Inflammatory macrophage treated with lipopolysaccharide for 4 hours (primary cell): ENCODE measurements around the gene MAPK4.

Source experiments
- DNase-seq: peaks from one replicate; pipeline ENCODE4 v3.0.0-alpha.2; 2020

Gene MAPK4

DNA sequence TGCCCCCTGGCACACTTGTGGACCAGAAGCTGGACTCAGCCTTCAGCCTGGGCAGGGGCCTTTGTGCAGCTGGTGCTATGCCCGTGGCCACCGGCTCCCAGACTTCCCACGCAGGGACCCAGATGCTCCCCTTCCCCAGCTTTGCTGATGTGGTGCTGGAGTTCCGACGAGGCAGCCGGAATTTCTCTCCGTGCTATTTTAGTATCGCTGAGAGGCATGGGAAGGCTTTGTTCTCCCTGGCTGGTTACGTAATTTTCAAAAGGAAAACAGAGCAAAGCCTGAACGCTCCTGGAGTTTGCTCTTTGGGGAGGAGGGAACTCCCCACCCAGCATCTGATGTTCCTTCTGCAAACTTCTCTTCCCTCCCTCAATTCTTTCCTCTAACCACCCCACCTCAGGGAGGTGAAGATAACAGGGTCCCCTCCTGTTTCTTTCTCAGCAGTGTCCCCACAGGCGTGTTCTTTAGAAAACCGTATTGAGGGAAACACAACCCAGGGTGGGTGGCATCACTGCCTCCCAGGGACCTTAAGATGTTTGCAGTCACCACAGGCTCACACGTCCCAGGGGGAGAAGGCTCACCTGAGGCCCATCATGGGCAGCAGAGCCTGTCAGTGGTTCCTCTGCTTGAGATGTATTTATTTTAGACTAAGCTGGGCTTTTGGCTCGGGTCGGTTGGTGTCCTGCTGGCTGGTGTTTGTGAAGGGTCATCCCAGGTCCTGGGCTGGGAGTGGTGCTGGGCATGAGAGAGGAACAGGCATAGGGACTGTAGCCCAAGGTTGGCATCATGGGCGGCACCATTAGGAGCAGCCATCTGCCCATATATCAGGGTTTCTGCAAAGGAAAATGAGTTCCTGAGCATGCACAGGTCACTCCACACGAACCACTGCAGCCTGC is 95.0 kb downstream of the MAPK4 start:
- DNase-seq: no peak

DNA sequence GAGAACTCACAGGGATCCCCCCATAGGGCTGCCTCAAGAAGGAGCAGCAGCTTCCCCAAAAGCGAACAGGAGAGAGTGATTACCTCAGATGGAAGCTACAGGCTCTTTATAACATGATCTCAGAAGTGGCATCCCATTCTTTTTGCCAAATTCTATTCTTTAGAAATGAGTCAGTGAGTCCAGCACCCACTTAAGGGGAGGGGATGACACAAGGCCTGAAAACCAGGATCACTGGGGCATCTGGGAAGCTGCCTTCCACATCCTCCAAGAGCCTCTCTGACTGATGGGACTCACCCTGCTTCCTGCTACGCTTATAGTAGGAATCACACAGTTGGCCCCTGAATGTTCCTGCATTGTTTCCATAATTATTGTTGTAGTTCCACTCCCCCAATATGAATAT is 96.5 kb downstream of the MAPK4 start:
- no peak for DNase-seq

DNA sequence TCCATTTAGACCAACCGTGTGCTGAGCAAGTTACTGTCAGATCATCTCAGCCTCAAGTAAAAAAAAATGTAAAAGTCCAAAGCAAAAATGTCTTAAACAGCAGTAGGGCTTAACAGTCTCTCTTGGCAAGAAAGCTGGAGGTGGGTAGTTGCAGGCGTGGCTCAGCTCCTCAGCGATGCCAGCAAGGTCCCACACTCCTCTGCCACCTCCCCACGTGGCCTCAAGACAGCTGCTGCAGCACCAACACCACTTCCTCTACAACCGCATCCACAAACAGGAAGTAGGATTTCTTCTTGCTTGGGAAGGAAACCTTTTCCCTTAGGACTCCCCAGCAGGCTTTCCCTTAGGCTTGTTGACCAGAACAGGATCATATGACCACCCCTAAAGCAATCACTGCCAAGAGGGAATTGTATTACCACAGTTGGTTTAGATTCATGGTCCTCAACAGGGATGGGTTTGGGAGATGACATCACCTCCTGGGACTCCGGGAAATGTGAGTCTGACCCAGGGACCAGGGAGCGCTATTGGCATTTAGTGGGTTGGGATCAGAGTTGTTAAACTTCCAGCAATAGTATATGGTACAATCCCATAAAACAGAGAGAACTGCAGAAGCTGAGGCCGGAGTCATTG is 97.1 kb downstream of the MAPK4 start:
- DNase-seq: no peak

DNA sequence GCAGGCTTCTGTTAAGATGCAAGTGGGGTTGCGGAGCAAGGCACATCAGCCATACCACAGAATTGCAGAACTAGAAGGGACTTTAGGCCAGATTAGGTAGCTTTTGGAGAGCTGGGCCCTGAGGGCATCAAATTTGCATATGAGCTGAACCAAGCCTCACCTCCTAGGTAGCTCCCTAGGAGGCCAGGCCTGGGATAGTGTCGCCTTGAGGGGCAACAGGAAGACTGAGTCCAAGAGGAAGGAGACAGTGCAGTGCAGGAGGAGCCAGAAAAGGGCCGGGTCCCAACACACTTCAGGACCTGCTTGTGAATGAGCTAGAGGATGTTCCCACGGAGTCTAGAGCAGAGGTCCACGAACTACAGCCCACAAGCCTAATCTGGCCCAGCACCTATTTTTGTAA is 98.7 kb downstream of the MAPK4 start:
- no peak for DNase-seq

DNA sequence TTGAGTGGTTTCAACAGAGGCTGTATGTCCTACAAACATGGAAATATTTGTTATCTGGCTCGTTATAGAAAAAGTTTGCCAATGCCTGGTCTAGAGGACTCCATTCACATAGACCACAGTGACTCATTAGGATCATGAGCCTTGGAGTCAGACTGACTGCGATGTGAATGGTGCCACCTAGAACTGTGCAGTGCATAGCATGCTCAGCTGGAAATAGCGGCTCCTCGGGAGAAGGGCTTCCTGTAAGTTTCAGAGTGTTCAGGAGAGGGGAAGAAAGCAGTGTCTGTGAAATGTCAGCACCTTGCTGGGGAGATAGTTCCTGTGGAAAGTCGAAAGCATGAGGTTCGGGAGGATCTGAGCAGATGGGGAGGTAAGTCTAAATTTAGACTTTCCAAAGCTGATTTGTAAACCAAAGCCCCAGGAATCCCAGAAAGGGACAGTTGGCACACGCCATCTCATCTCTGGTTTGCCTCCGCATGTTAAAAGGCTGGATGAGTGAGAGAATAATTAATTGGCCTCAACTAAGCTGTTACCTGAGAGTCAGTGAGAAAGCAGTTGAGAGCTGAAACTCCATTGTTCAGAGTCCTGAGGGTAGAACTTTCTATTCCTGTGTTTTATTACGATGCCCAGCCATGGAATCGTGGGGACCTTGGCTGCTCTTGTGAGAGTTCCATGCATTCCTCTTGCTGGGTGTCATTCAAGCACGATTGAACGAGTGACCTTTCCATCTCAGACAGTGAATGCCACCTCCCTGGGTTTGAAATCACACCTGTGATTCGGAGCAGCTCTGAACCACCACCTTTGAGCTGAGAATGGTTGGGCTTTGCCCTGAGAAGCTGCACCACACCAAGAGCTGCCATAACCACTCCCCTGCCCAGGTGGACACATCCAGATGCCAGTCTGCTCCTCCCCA is 99.5 kb downstream of the MAPK4 start:
- DNase-seq: peak; percentile 0

GRCh38 chr18:50661013-50661412 is 101.1 kb downstream of the MAPK4 start:
- DNase-seq: no peak

DNA sequence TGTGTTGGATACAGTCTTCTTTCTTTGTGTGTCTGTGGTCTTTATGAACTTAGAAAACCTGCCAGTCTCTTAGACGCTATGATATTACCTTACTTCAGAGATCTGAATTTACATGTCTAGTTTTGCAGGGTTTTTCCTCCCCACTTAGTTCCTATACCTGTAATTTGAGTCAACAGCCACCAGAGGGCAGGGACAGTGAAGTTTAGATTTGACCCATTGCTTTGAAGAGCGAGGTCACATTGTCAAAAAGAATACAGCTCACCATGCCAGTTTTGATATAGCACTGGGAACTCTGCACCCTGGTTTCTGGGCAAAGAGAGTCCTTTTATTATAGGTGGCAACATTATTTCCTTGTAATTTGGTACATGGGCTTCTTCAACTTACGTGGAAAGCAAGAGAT is 102.3 kb downstream of the MAPK4 start:
- DNase-seq: peak; percentile 19

GRCh38 chr18:50662775-50663383 is 103.0 kb downstream of the MAPK4 start:
- no peak for DNase-seq

DNA sequence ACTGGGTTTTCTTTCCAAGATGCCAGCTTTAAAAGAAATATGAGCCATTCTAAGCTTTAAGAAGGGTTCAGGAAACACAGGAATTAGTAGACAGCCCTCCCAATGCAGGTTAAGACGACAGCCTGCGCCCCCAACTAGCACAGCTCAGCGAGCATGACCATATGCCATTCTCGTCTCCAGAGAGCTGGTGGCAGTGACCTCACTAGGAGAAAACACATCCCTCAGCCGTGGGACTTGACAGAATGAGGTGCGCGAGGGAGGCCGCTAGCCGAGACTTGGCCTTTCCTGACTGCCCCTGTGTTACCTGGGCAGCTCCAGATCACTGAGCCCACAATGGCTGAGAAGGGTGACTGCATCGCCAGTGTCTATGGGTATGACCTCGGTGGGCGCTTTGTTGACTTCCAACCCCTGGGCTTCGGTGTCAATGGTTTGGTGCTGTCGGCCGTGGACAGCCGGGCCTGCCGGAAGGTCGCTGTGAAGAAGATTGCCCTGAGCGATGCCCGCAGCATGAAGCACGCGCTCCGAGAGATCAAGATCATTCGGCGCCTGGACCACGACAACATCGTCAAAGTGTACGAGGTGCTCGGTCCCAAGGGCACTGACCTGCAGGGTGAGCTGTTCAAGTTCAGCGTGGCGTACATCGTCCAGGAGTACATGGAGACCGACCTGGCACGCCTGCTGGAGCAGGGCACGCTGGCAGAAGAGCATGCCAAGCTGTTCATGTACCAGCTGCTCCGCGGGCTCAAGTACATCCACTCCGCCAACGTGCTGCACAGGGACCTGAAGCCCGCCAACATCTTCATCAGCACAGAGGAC is 103.9 kb downstream of the MAPK4 start:
- no peak for DNase-seq

DNA sequence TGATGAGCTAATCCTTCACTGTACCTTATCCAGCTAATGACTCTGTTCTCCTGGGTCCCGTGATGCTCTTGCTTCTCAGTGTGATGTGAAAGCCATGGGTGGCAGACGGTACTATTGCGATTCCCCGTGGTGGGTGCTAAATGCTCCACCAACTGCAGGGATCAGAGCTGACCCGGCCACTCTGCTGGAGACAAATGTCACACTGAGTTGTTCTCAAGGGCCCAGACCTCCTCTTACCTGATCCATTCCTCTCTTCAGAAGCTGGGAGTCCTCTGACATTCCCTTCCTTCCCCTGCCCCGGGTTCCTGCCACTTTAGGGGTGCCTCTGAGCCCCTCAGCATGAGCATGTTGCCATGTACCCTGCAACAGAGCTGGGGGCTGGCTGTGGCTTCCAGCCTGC is 105.1 kb downstream of the MAPK4 start:
- DNase-seq: no peak

GRCh38 chr18:50665519-50665918 is 105.6 kb downstream of the MAPK4 start:
- no peak for DNase-seq

GRCh38 chr18:50666536-50666935 is 106.6 kb downstream of the MAPK4 start:
- no peak for DNase-seq

DNA sequence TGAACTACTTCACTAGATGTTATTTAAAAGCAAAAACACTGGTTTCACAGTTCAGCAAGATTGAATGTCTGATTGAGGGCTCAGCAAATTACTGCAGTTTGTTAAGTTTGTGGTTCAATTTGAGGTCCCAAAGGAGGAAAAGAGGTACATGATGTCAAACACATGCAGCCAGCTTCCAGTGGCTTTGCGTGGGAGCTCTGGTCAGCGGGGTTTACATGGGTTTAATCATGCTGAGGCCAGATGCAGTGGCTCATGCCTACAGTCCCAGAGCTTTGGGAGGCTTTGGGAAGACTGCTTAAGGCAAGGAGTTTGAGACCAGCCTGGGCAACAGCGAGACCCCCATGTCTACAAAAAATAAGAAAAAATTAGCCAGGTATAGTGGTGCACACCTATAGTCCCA is 111.5 kb downstream of the MAPK4 start:
- DNase-seq: no peak

DNA sequence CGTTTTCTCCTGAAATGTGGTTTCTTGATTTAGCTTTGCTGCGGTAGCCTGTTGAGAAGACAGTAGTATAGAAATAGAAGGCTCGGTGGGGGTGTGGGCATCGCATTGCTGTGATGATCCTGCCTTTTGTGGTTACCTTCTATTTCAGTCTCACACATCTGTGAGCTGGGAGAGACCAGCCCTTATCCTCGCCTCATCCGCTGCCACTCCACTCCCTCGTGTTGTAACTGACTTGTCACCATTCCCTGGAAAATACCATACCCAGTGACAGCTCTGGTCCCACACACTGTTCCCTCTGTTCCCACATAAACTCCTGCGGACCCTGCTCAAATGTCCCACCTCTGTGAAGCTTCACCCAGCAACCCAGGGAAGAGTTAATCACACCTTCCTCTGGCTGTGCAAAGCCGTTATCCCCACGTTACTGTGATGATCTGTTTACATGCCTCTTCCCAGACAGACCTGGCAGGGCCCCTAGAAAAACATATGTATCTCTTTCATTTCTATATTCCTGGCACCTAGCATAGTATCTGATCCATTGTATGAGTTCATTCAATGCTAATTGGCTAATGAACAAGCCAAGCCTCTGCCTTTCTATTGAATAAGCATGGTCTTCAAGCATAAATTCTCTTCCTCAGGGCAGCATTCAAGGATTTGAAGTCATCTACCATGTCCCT is 114.6 kb downstream of the MAPK4 start:
- no peak for DNase-seq

DNA sequence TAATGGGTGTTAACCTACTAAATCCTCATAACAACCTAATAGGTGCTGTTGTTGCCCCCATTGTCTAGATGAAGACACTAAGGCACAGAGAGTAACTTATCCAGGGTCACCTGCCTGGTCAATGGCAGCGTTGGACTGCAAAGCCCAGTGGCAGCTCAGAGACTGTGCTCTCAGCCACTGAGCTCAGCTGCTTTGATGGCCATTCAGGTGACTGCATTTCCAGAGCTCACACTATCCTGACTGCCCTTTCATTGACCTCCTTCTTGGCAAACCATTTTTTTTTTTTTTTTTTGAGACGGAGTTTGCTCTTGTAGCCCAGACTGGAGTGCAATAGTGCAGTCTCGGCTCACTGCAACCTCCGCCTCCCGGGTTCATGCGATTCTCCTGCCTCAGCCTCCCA is 115.2 kb downstream of the MAPK4 start:
- DNase-seq: no peak

- DNase-seq: no peak
Measured at GRCh38 chr18:50678651-50679050, 118.8 kb downstream of the MAPK4 start.

DNA sequence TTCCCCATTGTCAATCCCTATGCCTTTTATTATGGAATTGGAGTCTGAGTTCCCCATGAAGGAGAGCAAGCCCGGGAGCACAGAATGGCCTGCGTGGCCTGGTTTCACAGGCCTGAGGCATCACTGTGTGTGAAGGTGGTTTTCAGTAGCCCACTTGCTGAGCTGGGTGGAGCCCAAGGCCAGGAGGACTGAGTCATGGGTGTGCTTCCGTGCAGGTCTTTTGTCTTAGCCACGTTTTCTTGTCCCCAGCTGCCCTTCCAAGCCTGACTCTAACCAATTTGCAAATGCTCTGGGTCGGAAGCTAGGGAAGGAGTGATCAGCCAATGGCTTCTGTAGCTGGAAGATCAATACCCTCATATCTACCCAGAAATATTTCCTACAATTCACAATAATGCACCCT is 119.2 kb downstream of the MAPK4 start:
- no peak for DNase-seq

- no peak for DNase-seq
Measured at GRCh38 chr18:50679656-50680055, 119.8 kb downstream of the MAPK4 start.

DNA sequence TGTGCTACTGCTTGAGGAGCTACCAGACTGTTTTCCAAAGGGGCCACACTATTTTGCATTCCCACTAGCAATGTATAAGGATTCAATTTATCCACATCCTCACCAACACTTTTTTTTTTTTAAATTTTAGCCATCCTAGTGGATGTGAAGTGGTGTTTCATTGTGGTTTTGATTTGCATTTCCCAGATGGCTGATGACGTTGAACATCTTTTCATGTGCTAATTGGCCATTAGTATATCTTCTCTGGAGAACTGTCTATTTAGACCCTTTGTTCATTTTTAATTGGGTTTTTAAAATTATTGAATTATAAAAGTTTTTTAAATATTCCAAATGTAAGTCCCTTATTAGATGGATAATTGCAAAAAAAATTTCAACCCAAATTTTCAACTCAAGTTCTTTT is 121.1 kb downstream of the MAPK4 start:
- DNase-seq: no peak

DNA sequence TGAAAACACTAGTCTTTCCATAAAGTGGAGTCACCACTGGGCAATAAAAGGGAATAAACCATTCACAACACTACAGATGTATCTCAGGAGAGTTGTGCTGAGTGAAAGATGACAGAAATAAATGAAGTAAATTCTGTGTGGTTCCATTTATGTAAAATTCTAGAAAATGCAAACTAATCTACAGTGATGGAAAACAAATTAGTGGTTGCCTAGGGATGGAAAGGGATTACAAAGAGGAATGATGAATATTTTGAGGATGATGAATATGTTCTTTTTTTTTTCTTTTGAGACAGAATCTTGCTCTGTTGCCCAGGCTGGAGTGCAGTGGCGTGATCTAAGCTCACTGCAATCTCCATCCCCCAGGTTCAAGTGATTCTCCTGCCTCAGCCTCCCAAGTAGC is 123.0 kb downstream of the MAPK4 start:
- DNase-seq: no peak

- no peak for DNase-seq
Measured at GRCh38 chr18:50686409-50686808, 126.5 kb downstream of the MAPK4 start.

GRCh38 chr18:50687491-50687890 is 127.6 kb downstream of the MAPK4 start:
- DNase-seq: no peak
